BJ (cell line): ENCODE measurements around the gene TMEM229B. TPM values are rescaled to one million over a fixed set of nuclear protein-coding genes. Genes with fewer than 3 reads are reported as not detected.

Source experiments
- CTCF ChIA-PET: fragments of 350-600 bp; formaldehyde crosslinking; extraction: SDS; loops from one replicate; lab custom pipeline; 2021; ENCODE audit warnings: antibody characterized with exemption, inconsistent platforms; lab: Yijun Ruan, JAX
- POLR2A ChIA-PET: fragments of 300-600 bp; sonication (Branson Sonifier 250); formaldehyde crosslinking; extraction: SDS; loops from one replicate; lab custom pipeline; 2021; ENCODE audit warnings: antibody characterized with exemption; lab: Charles Lee
- DNase-seq: peaks from one replicate; pipeline ENCODE4 v3.0.0-alpha.2; 2011; ENCODE audit warnings: low read depth
- H3K27me3 ChIP-seq: 2 replicates; pipeline ENCODE4 v1.6.0; 2011; ENCODE audit warnings: low read length; ENCODE audit not compliant: control insufficient read depth, insufficient read depth
- H3K36me3 ChIP-seq: 2 replicates; pipeline ENCODE4 v1.5.1; 2011; ENCODE audit warnings: low read length; ENCODE audit not compliant: control insufficient read depth, insufficient read depth
- H3K4me3 ChIP-seq: 2 replicates; pipeline ENCODE4 v1.5.1; 2011; ENCODE audit warnings: low read depth, mild to moderate bottlenecking, control low read depth, low read length
- polyA plus RNA-seq: library from polyadenylated mRNA; depleted of rRNA; stranded (reverse); fragments of >200 nt; gene quantifications from 2 replicates; pipeline ENCODE4 v1.2.3, GENCODE V29; 2011
- TF ChIP-seq, protein P1 (sequence below): IDR thresholded peaks from 2 replicates; pipeline ENCODE4 v1.5.1; 2011; ENCODE audit warnings: low read depth, mild to moderate bottlenecking, control low read depth, inconsistent platforms, low read length, moderate library complexity; ENCODE audit not compliant: insufficient read depth

TMEM229B gene
- polyA plus RNA-seq, 1 experiment = 0.25 TPM

DNA sequence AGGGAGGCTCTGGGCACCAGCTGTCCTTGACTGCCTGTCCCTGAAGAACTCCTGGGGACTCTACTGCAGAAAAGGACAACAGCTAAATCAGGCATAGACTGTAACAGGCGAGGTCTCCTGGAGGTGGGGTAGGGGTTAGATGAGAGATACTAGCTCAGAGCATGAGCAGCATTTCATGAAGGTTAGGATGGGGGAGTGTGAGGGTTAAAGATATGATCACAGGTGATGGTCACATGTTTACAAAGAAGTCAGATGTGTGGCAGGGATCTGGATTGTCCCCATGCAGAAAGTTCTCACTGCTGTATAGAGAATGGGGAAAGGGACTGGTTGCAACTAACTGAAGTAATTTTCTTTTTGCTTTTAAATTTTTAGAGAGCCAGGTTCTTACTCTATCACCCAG, 26.5 kb downstream of the TMEM229B start:
- TF ChIP-seq, protein P1, sequence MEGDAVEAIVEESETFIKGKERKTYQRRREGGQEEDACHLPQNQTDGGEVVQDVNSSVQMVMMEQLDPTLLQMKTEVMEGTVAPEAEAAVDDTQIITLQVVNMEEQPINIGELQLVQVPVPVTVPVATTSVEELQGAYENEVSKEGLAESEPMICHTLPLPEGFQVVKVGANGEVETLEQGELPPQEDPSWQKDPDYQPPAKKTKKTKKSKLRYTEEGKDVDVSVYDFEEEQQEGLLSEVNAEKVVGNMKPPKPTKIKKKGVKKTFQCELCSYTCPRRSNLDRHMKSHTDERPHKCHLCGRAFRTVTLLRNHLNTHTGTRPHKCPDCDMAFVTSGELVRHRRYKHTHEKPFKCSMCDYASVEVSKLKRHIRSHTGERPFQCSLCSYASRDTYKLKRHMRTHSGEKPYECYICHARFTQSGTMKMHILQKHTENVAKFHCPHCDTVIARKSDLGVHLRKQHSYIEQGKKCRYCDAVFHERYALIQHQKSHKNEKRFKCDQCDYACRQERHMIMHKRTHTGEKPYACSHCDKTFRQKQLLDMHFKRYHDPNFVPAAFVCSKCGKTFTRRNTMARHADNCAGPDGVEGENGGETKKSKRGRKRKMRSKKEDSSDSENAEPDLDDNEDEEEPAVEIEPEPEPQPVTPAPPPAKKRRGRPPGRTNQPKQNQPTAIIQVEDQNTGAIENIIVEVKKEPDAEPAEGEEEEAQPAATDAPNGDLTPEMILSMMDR = no peak
- ChIA-PET POLR2A (no interaction called here), CTCF (interaction anchor here (0.8 to 1.2 kb wide), 3 partner anchors 8 to 34 kb away, joined by 3 to 4 read pairs (median 3); no protein-coding TSS in a partner anchor)
- H3K4me3 ChIP-seq = no peak overlapping the region
- no peak for DNase-seq
- peaks cover 13% of the 10 kb centered on the region for H3K27me3 ChIP-seq
- no peaks in the 10 kb centered on the region for H3K36me3 ChIP-seq

DNA sequence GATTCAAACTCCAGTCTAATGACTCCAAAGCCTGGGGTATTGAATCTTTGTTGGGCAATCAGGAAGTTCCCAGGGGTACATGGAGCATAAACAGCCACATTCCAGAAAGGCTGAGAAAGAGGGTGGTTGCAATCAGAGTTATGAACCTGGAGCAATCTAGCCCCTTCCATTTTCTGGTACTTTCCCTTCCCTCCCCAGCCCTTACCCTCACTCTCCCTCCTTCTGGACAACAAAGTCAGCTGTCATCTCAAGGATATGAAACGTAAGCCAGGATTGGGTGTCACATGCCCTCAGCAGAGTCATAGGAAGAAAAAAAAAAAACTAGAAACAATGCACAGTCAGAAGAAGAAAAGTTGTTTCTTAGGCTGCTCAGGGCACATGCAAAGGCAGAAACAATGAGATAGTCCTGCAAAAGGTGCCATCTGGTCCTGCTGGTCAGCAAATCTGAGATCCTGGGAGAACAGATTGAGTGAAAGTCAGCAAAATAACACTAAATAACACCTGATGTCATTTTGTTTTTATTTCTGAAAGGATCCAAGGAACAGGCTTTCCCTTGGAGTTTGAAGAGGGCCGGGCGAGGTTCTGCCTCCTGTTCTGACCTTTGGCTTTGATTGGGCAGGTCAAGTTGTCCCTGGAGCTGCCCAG, 27.1 kb downstream of the TMEM229B start:
- Histone ChIP-seq H3K36me3 (no peaks in the 10 kb centered on the region), H3K4me3 (no peak overlapping the region), H3K27me3 (peaks cover 12% of the 10 kb centered on the region)
- CTCF ChIA-PET = no interaction called here
- DNase-seq = no peak
- TF ChIP-seq, protein P1 = no peak
- POLR2A ChIA-PET = no interaction called here

DNA sequence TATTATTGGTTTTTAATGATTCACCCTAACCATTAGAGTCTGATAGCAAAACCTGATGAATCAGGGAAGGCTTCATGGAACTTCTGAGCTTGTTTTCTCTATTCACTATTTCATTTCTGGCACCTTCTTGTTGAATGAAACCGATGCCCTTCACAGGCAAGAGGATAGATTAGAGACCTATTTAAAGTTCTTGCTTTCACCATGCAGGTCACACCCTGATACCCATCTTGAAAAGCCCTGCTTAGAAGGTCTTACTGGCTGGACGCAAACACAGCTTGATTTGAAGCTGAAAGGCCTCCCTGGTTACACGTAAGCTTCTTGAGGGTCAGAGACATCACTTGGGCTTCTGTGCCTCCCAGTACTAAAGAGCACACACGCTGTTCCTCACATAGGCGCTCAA, 29.2 kb downstream of the TMEM229B start:
- Histone ChIP-seq H3K36me3 (no peaks in the 10 kb centered on the region), H3K27me3 (peaks cover 8% of the 10 kb centered on the region), H3K4me3 (no peak overlapping the region)
- TF ChIP-seq, protein P1 = no peak
- ChIA-PET POLR2A (no interaction called here), CTCF (interaction anchor here (1.6 to 1.8 kb wide), 2 partner anchors 8 to 112 kb away, joined by 3 to 7 read pairs; no protein-coding TSS in a partner anchor)
- DNase-seq = no peak

DNA sequence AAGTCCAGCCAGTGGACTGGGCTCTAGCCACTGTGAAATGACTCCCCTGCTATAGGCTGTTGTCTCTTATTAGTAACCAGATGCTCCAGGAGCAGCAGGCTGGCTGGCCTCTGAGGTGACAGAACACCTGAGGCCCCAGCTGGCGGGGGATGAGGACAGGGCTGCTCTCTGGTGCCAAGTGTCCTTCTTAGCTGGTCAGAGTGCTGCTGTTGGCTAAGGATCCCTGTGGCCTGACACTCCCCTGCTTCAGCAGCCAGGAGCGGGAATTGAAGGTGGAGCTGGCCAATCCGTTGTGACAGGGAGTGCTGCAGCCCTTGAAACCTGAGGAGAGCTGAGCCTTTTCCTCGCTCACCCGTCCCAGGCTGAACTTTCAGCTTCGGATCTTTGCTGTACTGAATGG, 30.7 kb downstream of the TMEM229B start:
- Histone ChIP-seq H3K27me3 (peaks cover 16% of the 10 kb centered on the region), H3K36me3 (no peaks in the 10 kb centered on the region), H3K4me3 (no peak overlapping the region)
- TF ChIP-seq, protein P1 = no peak
- POLR2A ChIA-PET = no interaction called here
- CTCF ChIA-PET = interaction anchor here (0.7 to 1.8 kb wide), 4 partner anchors 10 to 113 kb away, joined by 3 to 7 read pairs (median 4); no protein-coding TSS in a partner anchor
- no peak for DNase-seq

DNA sequence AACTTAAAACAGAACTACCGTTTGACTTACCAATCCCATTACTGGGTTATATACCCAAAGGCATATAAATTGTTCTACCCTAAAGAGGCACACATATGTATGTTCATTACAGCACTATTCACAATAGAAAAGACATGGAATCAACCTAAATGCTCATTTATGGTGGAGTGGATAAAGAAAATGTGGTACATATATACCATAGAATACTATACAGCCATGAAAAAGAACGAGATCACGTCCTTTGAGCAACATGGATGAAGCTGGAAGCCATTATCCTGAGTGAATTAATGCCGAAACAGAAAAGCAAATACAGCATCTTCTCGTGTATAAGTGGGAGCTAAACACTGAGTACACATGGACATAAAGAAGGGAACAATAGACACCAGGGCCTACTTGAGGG, 31.8 kb downstream of the TMEM229B start:
- peaks cover 16% of the 10 kb centered on the region for H3K27me3 ChIP-seq

More for the DNA sequence above, 31.8 kb downstream of the TMEM229B start:
- Histone ChIP-seq H3K36me3 (no peaks in the 10 kb centered on the region), H3K4me3 (no peak overlapping the region)
- DNase-seq = no peak
- TF ChIP-seq, protein P1 = no peak
- CTCF ChIA-PET = interaction anchor here (0.6 kb wide), 2 partner anchors 77 to 1930 kb away, joined by 3 read pairs; no protein-coding TSS in a partner anchor
- POLR2A ChIA-PET = no interaction called here
